Naive thymus-derived CD4-positive, alpha-beta T cell (primary cell): ENCODE data around the gene VCP. TPM values are rescaled to one million over a fixed set of nuclear protein-coding genes. Genes with fewer than 3 reads are reported as not detected.

Experiments
- ATAC-seq: fragments of 150-1000 bp; cut with Tn5 transposase; 2 replicates; pipeline ENCODE4 v1.10.0; 2021; ENCODE audit warnings: mild to moderate bottlenecking, moderate library complexity
- CTCF ChIA-PET: fragments of 350-600 bp; sonication (Branson Sonifier 250); formaldehyde crosslinking; loops from one replicate; lab custom pipeline; 2021; ENCODE audit warnings: antibody characterized with exemption; lab: Charles Lee
- POLR2A ChIA-PET: fragments of 350-600 bp; sonication (Branson Sonifier 250); formaldehyde crosslinking; loops from one replicate; lab custom pipeline; 2021; ENCODE audit warnings: antibody characterized with exemption, inconsistent platforms; lab: Charles Lee
- DNase-seq, 9 donors: peaks; one replicate each; pipeline versions ENCODE4 v3.0.0 to v3.0.0-alpha.2; 2020 to 2022; ENCODE audit warnings: mixed read lengths in 1 of 9
- H3K27ac ChIP-seq: one replicate; pipeline ENCODE4 v1.7.0; 2013; ENCODE audit warnings: mild to moderate bottlenecking, low read depth, low read length, moderate library complexity
- H3K27me3 ChIP-seq, 2 donors: one replicate each; pipeline ENCODE4 v1.7.0; 2013; ENCODE audit warnings: low read length in 2 of 2, mild to moderate bottlenecking in 2 of 2, moderate library complexity in 2 of 2; ENCODE audit not compliant: control insufficient read depth in 2 of 2, insufficient read depth in 2 of 2
- H3K36me3 ChIP-seq, 3 experiments: 1 replicate in 2 of 3; 2 replicates in 1 of 3; pipeline ENCODE4 v1.7.0; 2013; ENCODE audit warnings: low read length in 3 of 3, mild to moderate bottlenecking in 3 of 3, moderate library complexity in 1 of 3; ENCODE audit not compliant: insufficient read depth in 3 of 3, control insufficient read depth in 2 of 3
- H3K4me1 ChIP-seq, 2 donors: one replicate each; pipeline ENCODE4 v1.7.0; 2013; ENCODE audit warnings: low read length in 2 of 2, mild to moderate bottlenecking in 2 of 2, moderate library complexity in 1 of 2; ENCODE audit not compliant: control insufficient read depth in 2 of 2, insufficient read depth in 2 of 2
- H3K4me3 ChIP-seq: 2 replicates; pipeline ENCODE4 v1.7.0; 2013; ENCODE audit warnings: mild to moderate bottlenecking, low read length
- H3K9me3 ChIP-seq, 3 experiments: 1 replicate in 2 of 3; 2 replicates in 1 of 3; pipeline ENCODE4 v1.7.0; 2013; ENCODE audit warnings: low read length in 3 of 3; ENCODE audit not compliant: control insufficient read depth in 2 of 3
- H3K27ac Mint-ChIP-seq, 9 donors: one replicate each; pipeline ENCODE4 v1.8.0; 2020 to 2022; ENCODE audit warnings: mixed read lengths in 9 of 9, mild to moderate bottlenecking in 8 of 9, moderate library complexity in 5 of 9, inconsistent platforms in 2 of 9
- H3K27me3 Mint-ChIP-seq, 5 donors: one replicate each; pipeline ENCODE4 v1.8.0; 2021 to 2022; ENCODE audit warnings: mixed read lengths in 5 of 5, mild to moderate bottlenecking in 1 of 5
- H3K36me3 Mint-ChIP-seq, 5 donors: one replicate each; pipeline ENCODE4 v1.8.0; 2020 to 2022; ENCODE audit warnings: mixed read lengths in 5 of 5, mild to moderate bottlenecking in 3 of 5, inconsistent platforms in 1 of 5
- H3K4me1 Mint-ChIP-seq, 7 donors: one replicate each; pipeline ENCODE4 v1.8.0; 2020 to 2022; ENCODE audit warnings: mixed read lengths in 7 of 7, mild to moderate bottlenecking in 3 of 7, inconsistent platforms in 1 of 7
- H3K4me3 Mint-ChIP-seq, 10 donors: one replicate each; pipeline ENCODE4 v1.8.0; 2020 to 2022; ENCODE audit warnings: mild to moderate bottlenecking in 10 of 10, mixed read lengths in 10 of 10, moderate library complexity in 6 of 10, inconsistent platforms in 2 of 10
- H3K9me3 Mint-ChIP-seq, 11 donors: one replicate each; pipeline ENCODE4 v1.8.0; 2020 to 2022; ENCODE audit warnings: mixed read lengths in 11 of 11, mild to moderate bottlenecking in 4 of 11, inconsistent platforms in 1 of 11, moderate library complexity in 1 of 11
- intact Hi-C, 2 donors: fragments of 100-400 bp; cut with micrococcal nuclease; formaldehyde crosslinking; loops; one replicate each; pipeline ENCODE4 v1.15.1; 2023
- polyA plus RNA-seq, 2 donors: library from polyadenylated mRNA; unstranded; fragments of 300-500 nt; fragmentation: Illumina TruSeq; gene quantifications; one replicate each; pipeline ENCODE4 v1.2.3, GENCODE V29; 2021
- total RNA-seq, 6 experiments: library from RNA in 5 of 6; stranded (reverse) in 5 of 6; gene quantifications; 1 replicate in 5 of 6; 2 replicates in 1 of 6; pipeline ENCODE4 v1.2.3 and lab custom pipeline; 2021 to 2026

Gene VCP
- total and polyA plus RNA-seq, 7 experiments from 2014 or later = 134 to 259 (median 198) TPM

DNA sequence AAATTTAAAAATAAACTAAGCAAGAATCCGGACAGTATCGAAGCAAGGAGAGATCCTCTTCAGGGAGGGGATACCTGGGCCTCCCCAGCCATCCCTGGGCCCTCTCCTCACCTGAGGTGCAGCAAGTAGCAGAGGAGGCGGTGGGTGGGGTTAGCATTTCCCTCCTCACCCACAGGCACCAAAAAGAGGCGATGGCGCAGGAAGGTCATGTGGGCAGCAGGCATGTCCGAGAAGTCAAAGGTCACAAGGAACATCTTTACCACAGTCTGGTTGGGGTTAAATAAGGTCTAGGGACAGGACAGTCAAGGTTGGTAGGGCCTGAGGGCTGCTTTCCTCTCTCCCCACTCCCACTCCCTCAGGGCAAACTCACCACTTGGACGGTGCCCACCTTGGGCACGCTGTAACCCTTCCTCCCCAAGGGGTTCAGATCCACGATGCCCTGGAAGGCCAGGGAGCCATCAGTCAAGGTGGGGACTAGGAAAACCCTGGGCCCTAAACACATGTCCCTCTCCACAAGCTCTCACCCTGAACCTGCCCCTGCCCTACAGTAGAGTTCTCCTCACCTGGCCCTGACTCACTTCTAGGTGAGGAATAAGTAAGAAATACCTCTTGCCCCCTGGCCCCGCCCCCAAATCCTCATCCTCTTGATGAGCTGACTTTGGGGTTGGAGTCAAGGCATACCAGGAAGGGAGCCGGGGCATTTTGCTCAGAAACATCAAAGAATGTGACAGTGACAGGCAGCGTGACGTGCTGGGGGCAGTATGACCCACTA lies 33.3 kb upstream of the VCP start:
- no peaks in the 10 kb centered on the region for H3K9me3 Mint-ChIP-seq
- Histone ChIP-seq H3K27me3 (no peaks in the 10 kb centered on the region), H3K4me3 (no peak overlapping the region), H3K27ac (no peak overlapping the region), H3K9me3 (no peaks in the 10 kb centered on the region), H3K4me1 (peaks cover 16 to 24% of the 10 kb centered on the region in 2 donors), H3K36me3 (peaks cover 0 to 29% (median 0%) of the 10 kb centered on the region in 3 experiments)
- peaks cover 20 to 43% (median 40%) of the 10 kb centered on the region in 7 donors for H3K4me1 Mint-ChIP-seq
- no peak for ATAC-seq
- no peak for DNase-seq
- peak overlapping the region in 1 of 9 donors; percentile 48 for H3K27ac Mint-ChIP-seq
- ChIA-PET POLR2A (interaction anchor here (1.3 to 3.2 kb wide), 2 partner anchors 9 to 34 kb away, joined by 4 to 13 read pairs; partner anchors contain the start of gene PIGO), CTCF (interaction anchor here (1.0 to 1.2 kb wide), 2 partner anchors 9 kb away, joined by 3 read pairs; partner anchors contain the start of gene PIGO)
- intact Hi-C loops = no loop called here
- H3K36me3 Mint-ChIP-seq = peaks cover 0 to 28% (median 13%) of the 10 kb centered on the region in 5 donors
- peak overlapping the region in 1 of 10 donors; percentile 35 for H3K4me3 Mint-ChIP-seq
- H3K27me3 Mint-ChIP-seq = no peaks in the 10 kb centered on the region

- H3K4me3 ChIP-seq = no peak overlapping the region
- ChIA-PET CTCF (interaction anchor here (1.0 to 1.2 kb wide), 2 partner anchors 9 to 10 kb away, joined by 3 read pairs; partner anchors contain the start of gene PIGO), POLR2A (interaction anchor here (2.9 to 3.2 kb wide), 2 partner anchors 8 to 25 kb away, joined by 13 to 15 read pairs; partner anchors contain the start of genes FANCG and PIGO)
- DNase-seq = no peak
- H3K27ac ChIP-seq = no peak overlapping the region
- Mint-ChIP-seq H3K4me1 (peaks cover 18 to 42% (median 41%) of the 10 kb centered on the region in 7 donors), H3K36me3 (peaks cover 0 to 34% (median 13%) of the 10 kb centered on the region in 5 donors), H3K27ac (peak overlapping the region in 2 of 9 donors; percentile 34 to 45), H3K27me3 (no peaks in the 10 kb centered on the region), H3K4me3 (peak overlapping the region in 1 of 10 donors; percentile 21), H3K9me3 (no peaks in the 10 kb centered on the region)
- peaks cover under 1 to 35% (median 4%) of the 10 kb centered on the region in 3 experiments for H3K36me3 ChIP-seq
- no peak for ATAC-seq
- H3K4me1 ChIP-seq = peaks cover 12 to 18% of the 10 kb centered on the region in 2 donors
- intact Hi-C loops = no loop called here
- no peaks in the 10 kb centered on the region for H3K9me3 ChIP-seq
- H3K27me3 ChIP-seq = no peaks in the 10 kb centered on the region
Measured at GRCh38 chr9:35105126-35105525, 32.7 kb upstream of the VCP start.

- no peak for DNase-seq
- Histone ChIP-seq H3K4me3 (no peak overlapping the region), H3K4me1 (peaks cover 12 to 18% of the 10 kb centered on the region in 2 donors), H3K27me3 (no peaks in the 10 kb centered on the region), H3K27ac (no peak overlapping the region), H3K9me3 (no peaks in the 10 kb centered on the region), H3K36me3 (peaks cover 4 to 41% (median 6%) of the 10 kb centered on the region in 3 experiments)
- ATAC-seq = no peak
- H3K27me3 Mint-ChIP-seq = no peaks in the 10 kb centered on the region
- peaks cover 2 to 39% (median 13%) of the 10 kb centered on the region in 5 donors for H3K36me3 Mint-ChIP-seq
- peaks cover 18 to 38% (median 36%) of the 10 kb centered on the region in 7 donors for H3K4me1 Mint-ChIP-seq
- peak overlapping the region in 1 of 9 donors; percentile 98 for H3K27ac Mint-ChIP-seq
- ChIA-PET CTCF (interaction anchor here (1.0 kb wide), 1 partner anchor 8 kb away, joined by 3 read pairs; the partner anchor contains the start of gene PIGO), POLR2A (interaction anchor here (2.3 to 3.5 kb wide), 5 partner anchors 8 to 33 kb away, joined by 9 to 32 read pairs (median 15); partner anchors contain the start of genes ATOSB, FANCG, PIGO and VCP)
- H3K4me3 Mint-ChIP-seq = no peak overlapping the region
- intact Hi-C loops = loop anchor here in 1 of 2 donors (5.0 kb wide), 2 partner anchors 437 to 1663 kb away; a partner anchor contains a TSS
- no peaks in the 10 kb centered on the region for H3K9me3 Mint-ChIP-seq
Measured at GRCh38 chr9:35104586-35104985, 32.2 kb upstream of the VCP start.

- ATAC-seq (no peak), DNase-seq (no peak)
- Mint-ChIP-seq H3K27ac (peak overlapping the region; percentile 92 to 99 (median 96)), H3K4me1 (peaks cover 18 to 36% (median 33%) of the 10 kb centered on the region in 7 donors), H3K36me3 (peaks cover 3 to 38% (median 15%) of the 10 kb centered on the region in 5 donors), H3K9me3 (no peaks in the 10 kb centered on the region), H3K27me3 (no peaks in the 10 kb centered on the region), H3K4me3 (peak overlapping the region; percentile 88 to 98 (median 92))
- H3K27me3 ChIP-seq = no peaks in the 10 kb centered on the region
- intact Hi-C loops = loop anchor here (1.0 to 5.0 kb wide), 8 partner anchors 8 to 1664 kb away; partner anchors contain the start of genes CREB3 (in 1 of the 2), TESK1 (in 1 of the 2), TLN1 (in 1 of the 2) and VCP (in 1 of the 2)
- peak overlapping the region; percentile 92 for H3K4me3 ChIP-seq
- peak overlapping the region; percentile 81 for H3K27ac ChIP-seq
- peaks cover 12 to 18% of the 10 kb centered on the region in 2 donors for H3K4me1 ChIP-seq
- H3K36me3 ChIP-seq = peaks cover 4 to 45% (median 9%) of the 10 kb centered on the region in 3 experiments
- POLR2A ChIA-PET = interaction anchor here (1.2 to 3.5 kb wide), 7 partner anchors 8 to 32 kb away, joined by 3 to 32 read pairs (median 15); partner anchors contain the start of genes ATOSB, FANCG and VCP
- CTCF ChIA-PET = interaction anchor here (0.6 to 3.0 kb wide), 6 partner anchors 8 to 204 kb away, joined by 3 to 14 read pairs (median 5); partner anchors contain the start of gene ATOSB
- no peaks in the 10 kb centered on the region for H3K9me3 ChIP-seq
Measured at GRCh38 chr9:35103660-35104191, 31.3 kb upstream of the VCP start.

DNA sequence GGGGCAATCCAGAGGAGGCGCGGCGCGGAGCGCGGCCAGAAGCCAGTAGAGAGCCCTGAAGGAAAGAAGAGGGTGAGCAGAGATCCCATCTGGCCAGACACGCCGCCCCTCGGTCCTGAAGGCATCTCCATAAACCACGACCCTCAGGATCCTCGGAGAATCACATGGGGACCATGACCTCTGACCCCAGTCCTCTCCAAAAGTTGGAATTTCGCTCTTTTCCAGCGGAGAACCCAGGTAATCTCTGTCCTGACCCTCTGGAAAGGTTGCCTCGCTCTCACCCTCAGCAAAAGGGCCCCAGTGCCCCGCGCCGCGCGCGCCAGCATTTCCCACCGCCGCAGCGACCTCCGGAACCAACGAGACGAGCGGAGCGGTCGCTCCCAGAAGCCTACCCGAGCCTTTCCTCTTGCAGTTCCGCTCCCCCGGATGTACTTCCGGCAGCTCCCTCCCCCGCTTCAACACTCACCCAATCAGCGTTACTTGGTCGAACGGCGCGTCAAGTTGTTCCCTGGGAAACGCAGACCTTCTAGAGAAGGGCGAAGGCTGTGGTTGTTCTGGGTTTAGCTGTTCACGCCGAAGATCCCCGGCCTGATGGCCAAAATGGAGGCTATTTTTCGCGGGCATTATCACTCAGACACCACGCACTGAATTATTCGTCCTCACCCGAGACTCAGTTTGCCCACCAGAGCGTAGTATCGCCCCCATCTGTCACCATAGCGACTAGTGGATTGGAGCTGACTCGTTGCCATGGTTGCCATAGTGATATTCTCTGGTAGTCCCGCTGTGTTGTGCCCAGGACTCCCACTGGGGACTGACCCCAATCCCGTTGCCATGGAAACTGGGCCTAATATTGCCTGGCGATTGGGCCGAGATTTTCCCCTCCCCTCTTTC lies 30.6 kb upstream of the VCP start, which contains the start of gene STOML2:
TSS of gene STOML2 (minus strand) at position 363 of the 891 bp plus-strand sequence. CDS start at position 326, 37 bp downstream.
- peaks cover 3 to 34% (median 15%) of the 10 kb centered on the region in 5 donors for H3K36me3 Mint-ChIP-seq
- peak within 1 kb of the TSS; percentile 88 to 98 (median 92) for H3K4me3 Mint-ChIP-seq
- ATAC-seq (peak; percentile 98), DNase-seq (peak; percentile 72 to 95 (median 91))
- POLR2A ChIA-PET = interaction anchor here (0.9 to 3.5 kb wide), 8 partner anchors 8 to 501 kb away, joined by 3 to 32 read pairs (median 12); partner anchors contain the start of genes ATOSB, FANCG and VCP
- peak within 1 kb of the TSS; percentile 92 to 99 (median 96) for H3K27ac Mint-ChIP-seq
- H3K36me3 ChIP-seq = peaks cover 4 to 40% (median 9%) of the 10 kb centered on the region in 3 experiments
- intact Hi-C loops = loop anchor here (1.0 to 5.0 kb wide), 8 partner anchors 8 to 1664 kb away; partner anchors contain the start of genes CREB3 (in 1 of the 2), TESK1 (in 1 of the 2), TLN1 (in 1 of the 2) and VCP (in 1 of the 2)
- no peaks in the 10 kb centered on the region for H3K9me3 Mint-ChIP-seq
- no peaks in the 10 kb centered on the region for H3K9me3 ChIP-seq
- H3K4me1 Mint-ChIP-seq = peaks cover 18 to 36% (median 33%) of the 10 kb centered on the region in 7 donors
- peak within 1 kb of the TSS; percentile 81 for H3K27ac ChIP-seq
- H3K27me3 Mint-ChIP-seq = no peaks in the 10 kb centered on the region
- H3K4me3 ChIP-seq = peak within 1 kb of the TSS; percentile 92
- CTCF ChIA-PET = interaction anchor here (0.6 to 3.0 kb wide), 7 partner anchors 8 to 203 kb away, joined by 3 to 14 read pairs (median 5); partner anchors contain the start of gene ATOSB
- no peaks in the 10 kb centered on the region for H3K27me3 ChIP-seq
- peaks cover 12 to 18% of the 10 kb centered on the region in 2 donors for H3K4me1 ChIP-seq
